H1 (cell line): ENCODE measurements around the gene DDC. TPM values are rescaled to one million over a fixed set of nuclear protein-coding genes. Genes with fewer than 3 reads are reported as not detected.

ENCODE experiments used
- CTCF ChIA-PET: fragments of 300-600 bp; sonication (Branson Sonifier 250); formaldehyde crosslinking; loops from one replicate; lab custom pipeline; 2021; ENCODE audit not compliant: partially characterized antibody; lab: Charles Lee
- POLR2A ChIA-PET: fragments of 300-600 bp; sonication (Branson Sonifier 250); formaldehyde crosslinking; loops from one replicate; lab custom pipeline; 2021; ENCODE audit warnings: inconsistent platforms; ENCODE audit not compliant: partially characterized antibody; lab: Charles Lee
- DNase-seq, 2 experiments: peaks; one replicate each; pipeline versions ENCODE4 v3.0.0 to v3.0.0-alpha.2; 2010 to 2022; ENCODE audit warnings: low spot score in 2 of 2, low read depth in 1 of 2, mixed read lengths in 1 of 2
- FAIRE-seq: peaks from 2 replicates; lab custom pipeline; 2011; peaks lifted over from hg19 to GRCh38; lab: Jason Lieb, UNC
- H2AFZ ChIP-seq: 2 replicates; pipeline ENCODE4 v1.8.1; 2012; ENCODE audit warnings: low read length, inconsistent platforms
- H2AK5ac ChIP-seq: 2 replicates; pipeline ENCODE4 v1.6.1; 2013; ENCODE audit warnings: low read depth, low read length
- H2BK120ac ChIP-seq: replicated peaks from 2 replicates; pipeline ENCODE3; 2013; ENCODE audit warnings: low read depth, low read length, inconsistent platforms
- H2BK12ac ChIP-seq: 2 replicates; pipeline ENCODE4 v1.6.1; 2013; ENCODE audit warnings: low read depth, low read length
- H2BK15ac ChIP-seq: 2 replicates; pipeline ENCODE4 v1.6.1; 2013; ENCODE audit warnings: low read length
- H2BK20ac ChIP-seq: 2 replicates; pipeline ENCODE4 v1.6.1; 2013; ENCODE audit warnings: low read length
- H2BK5ac ChIP-seq: 2 replicates; pipeline ENCODE4 v1.6.1; 2013; ENCODE audit warnings: low read depth, low read length
- H3K14ac ChIP-seq: 2 replicates; pipeline ENCODE4 v1.6.1; 2013; ENCODE audit warnings: inconsistent platforms; ENCODE audit not compliant: insufficient read length
- H3K18ac ChIP-seq: 2 replicates; pipeline ENCODE4 v1.6.1; 2013; ENCODE audit warnings: low read length; ENCODE audit errors: extremely low read depth
- H3K23ac ChIP-seq: 2 replicates; pipeline ENCODE4 v1.6.1; 2013; ENCODE audit warnings: inconsistent platforms; ENCODE audit not compliant: insufficient read length
- H3K23me2 ChIP-seq: 2 replicates; pipeline ENCODE4 v1.6.1; 2013; ENCODE audit warnings: low read depth, low read length
- H3K27ac ChIP-seq: 2 replicates; pipeline ENCODE4 v1.6.1; 2011; ENCODE audit warnings: low read depth, low read length, inconsistent platforms
- H3K27me3 ChIP-seq, 4 experiments: replicated peaks in 1 of 4; 1 replicate in 1 of 4; 2 replicates in 3 of 4; pipeline versions ENCODE4 v1.6.1 to v1.8.1; 2011 to 2013; ENCODE audit warnings: low read length in 3 of 4, mild to moderate bottlenecking in 3 of 4, inconsistent platforms in 2 of 4, mixed read lengths in 2 of 4, moderate library complexity in 1 of 4; ENCODE audit not compliant: control insufficient read depth in 3 of 4, insufficient read depth in 3 of 4; ENCODE audit errors: extremely low read depth in 1 of 4
- H3K36me3 ChIP-seq, 4 experiments: 2 replicates each; pipeline versions ENCODE4 v1.6.1 to v1.8.1; 2011 to 2013; ENCODE audit warnings: mild to moderate bottlenecking in 4 of 4, low read length in 3 of 4, moderate library complexity in 2 of 4, control low read depth in 1 of 4, inconsistent platforms in 1 of 4; ENCODE audit not compliant: insufficient read depth in 4 of 4, control insufficient read depth in 2 of 4
- H3K4ac ChIP-seq: replicated peaks from 2 replicates; pipeline ENCODE3; 2013; ENCODE audit warnings: low read length, low read depth, mixed read lengths, inconsistent platforms; ENCODE audit not compliant: insufficient read length
- H3K4me1 ChIP-seq, 4 experiments: replicated peaks in 1 of 4; 1 replicate in 1 of 4; 2 replicates in 3 of 4; pipeline versions ENCODE4 v1.6.1 to v1.8.1; 2011 to 2013; ENCODE audit warnings: low read length in 3 of 4, inconsistent platforms in 2 of 4, mixed read lengths in 1 of 4; ENCODE audit not compliant: insufficient read depth in 4 of 4, control insufficient read depth in 3 of 4
- H3K4me2 ChIP-seq, 2 experiments: 2 replicates each; pipeline versions ENCODE4 v1.6.1 to v1.8.1; 2011 to 2013; ENCODE audit warnings: low read depth in 2 of 2, low read length in 2 of 2, control low read depth in 1 of 2, inconsistent platforms in 1 of 2, mild to moderate bottlenecking in 1 of 2; ENCODE audit not compliant: insufficient read depth in 1 of 2
- H3K4me3 ChIP-seq, 4 experiments: fragments of 200-600, 300-600 bp in 1 of 4; sonication (generic), shearing (Covaris generic), sonication (Bioruptor Twin) in 1 of 4; 2 replicates each; pipeline versions ENCODE4 v1.5.1 to v1.8.1; 2011 to 2016; ENCODE audit warnings: low read length in 4 of 4, low read depth in 3 of 4, control low read depth in 2 of 4, inconsistent platforms in 2 of 4, mild to moderate bottlenecking in 2 of 4, mixed read lengths in 1 of 4, moderate library complexity in 1 of 4; ENCODE audit not compliant: insufficient read depth in 2 of 4; ENCODE audit errors: extremely low read depth in 1 of 4
- H3K56ac ChIP-seq: replicated peaks from 2 replicates; pipeline ENCODE3; 2013; ENCODE audit warnings: low read depth, mild to moderate bottlenecking, mixed read lengths, low read length, inconsistent platforms; ENCODE audit not compliant: insufficient read length
- H3K79me1 ChIP-seq: 2 replicates; pipeline ENCODE4 v1.6.1; 2013; ENCODE audit warnings: low read depth, low read length, control low read depth
- H3K79me2 ChIP-seq, 2 experiments: 2 replicates each; pipeline versions ENCODE4 v1.6.1 to v1.8.1; 2012 to 2013; ENCODE audit warnings: low read length in 2 of 2, mild to moderate bottlenecking in 2 of 2, inconsistent platforms in 1 of 2; ENCODE audit not compliant: insufficient read depth in 2 of 2, control insufficient read depth in 1 of 2
- H3K9ac ChIP-seq, 4 experiments: replicated peaks in 1 of 4; 1 replicate in 1 of 4; 2 replicates in 3 of 4; pipeline versions ENCODE4 v1.6.1 to v1.8.1; 2011 to 2013; ENCODE audit warnings: low read depth in 3 of 4, low read length in 3 of 4, control low read depth in 2 of 4, mild to moderate bottlenecking in 2 of 4, moderate library complexity in 2 of 4, inconsistent platforms in 1 of 4; ENCODE audit errors: extremely low read depth in 1 of 4
- H3K9me3 ChIP-seq, 2 experiments: 2 replicates each; pipeline versions ENCODE4 v1.6.1 to v1.8.1; 2012 to 2013; ENCODE audit warnings: mild to moderate bottlenecking in 2 of 2, moderate library complexity in 2 of 2, control low read depth in 1 of 2, inconsistent platforms in 1 of 2, low read depth in 1 of 2, low read length in 1 of 2, mixed read lengths in 1 of 2; ENCODE audit not compliant: insufficient read depth in 2 of 2
- H4K20me1 ChIP-seq, 2 experiments: replicated peaks in 1 of 2; 2 replicates each; pipeline versions ENCODE3 to v1.8.1; 2011 to 2013; ENCODE audit warnings: inconsistent platforms in 2 of 2, low read length in 2 of 2, mild to moderate bottlenecking in 1 of 2; ENCODE audit not compliant: insufficient read depth in 2 of 2, control insufficient read depth in 1 of 2
- H4K5ac ChIP-seq: 2 replicates; pipeline ENCODE4 v1.6.1; 2013; ENCODE audit warnings: low read length, low read depth, mixed read lengths, inconsistent platforms; ENCODE audit not compliant: insufficient read length
- H4K8ac ChIP-seq: 2 replicates; pipeline ENCODE4 v1.8.0; 2013; ENCODE audit warnings: mild to moderate bottlenecking, moderate library complexity, low read length, inconsistent platforms; ENCODE audit not compliant: insufficient read depth; ENCODE audit errors: extremely low read depth
- H4K91ac ChIP-seq: replicated peaks from 2 replicates; pipeline ENCODE3; 2013; ENCODE audit warnings: low read length, mixed read lengths, inconsistent platforms; ENCODE audit not compliant: insufficient read length
- ATF2 ChIP-seq: IDR thresholded peaks from 2 replicates; pipeline ENCODE4 v1.6.1; 2012; ENCODE audit warnings: low read length, inconsistent platforms
- CEBPB ChIP-seq: IDR thresholded peaks from 2 replicates; pipeline ENCODE4 v1.6.1; 2012; ENCODE audit warnings: low read depth, low read length
- EZH2 ChIP-seq: fragments of 200-600 bp; sonication (generic); IDR thresholded peaks from 2 replicates; pipeline ENCODE4 v1.7.1; 2012; ENCODE audit warnings: low read depth, mild to moderate bottlenecking, moderate library complexity, low read length, inconsistent platforms; ENCODE audit not compliant: severe bottlenecking
- HDAC6 ChIP-seq: IDR thresholded peaks from one replicate; pipeline ENCODE4 v1.7.1; 2012; ENCODE audit warnings: low read depth, mild to moderate bottlenecking, inconsistent platforms, low read length, moderate library complexity
- PHF8 ChIP-seq: fragments of 200-600 bp; sonication (generic); conservative IDR thresholded peaks from 2 replicates; pipeline ENCODE4 v1.7.1; 2012; ENCODE audit warnings: low read depth, mild to moderate bottlenecking, inconsistent platforms, low read length, moderate library complexity
- RAD21 ChIP-seq, 2 experiments: IDR thresholded peaks in 1 of 2; conservative IDR thresholded peaks in 1 of 2; 2 replicates each; pipeline ENCODE4 v1.6.1; 2011; ENCODE audit warnings: low read depth in 2 of 2, low read length in 2 of 2, improper control_type of control experiment in 1 of 2, inconsistent platforms in 1 of 2, mild to moderate bottlenecking in 1 of 2, moderate library complexity in 1 of 2
- RBBP5 ChIP-seq: IDR thresholded peaks from 2 replicates; pipeline ENCODE4 v1.7.1; 2012; ENCODE audit warnings: low read depth, mild to moderate bottlenecking, inconsistent platforms, low read length, moderate library complexity, borderline replicate concordance
- RFX5 ChIP-seq: IDR thresholded peaks from 2 replicates; pipeline ENCODE4 v1.6.1; 2011; ENCODE audit warnings: low read depth, low read length, improper control_type of control experiment, borderline replicate concordance
- SIN3A ChIP-seq, 2 experiments: IDR thresholded peaks in 1 of 2; conservative IDR thresholded peaks in 1 of 2; 2 replicates each; pipeline ENCODE4 v1.6.1; 2011 to 2012; ENCODE audit warnings: low read length in 2 of 2, improper control_type of control experiment in 1 of 2, low read depth in 1 of 2, mild to moderate bottlenecking in 1 of 2
- WGBS, 2 experiments: shearing (Covaris generic) in 1 of 2; methylation state at CpG; one replicate each; pipeline versions ENCODE4 v1.1.6 to v1.1.7; 2013 to 2015; ENCODE audit warnings: low lambda C conversion rate in 2 of 2, mixed read lengths in 2 of 2, inconsistent platforms in 1 of 2, low coverage in 1 of 2, missing lambda C conversion rate in 1 of 2; ENCODE audit not compliant: insufficient replicate concordance in 2 of 2, insufficient coverage in 1 of 2, insufficient read length in 1 of 2; ENCODE audit errors: extremely low coverage in 1 of 2, missing lambda C conversion rate in 1 of 2; 5-methylcytosine and 5-hydroxymethylcytosine counted together
- polyA plus RNA-seq, 7 experiments: library from polyadenylated mRNA; depleted of rRNA in 3 of 7; stranded (reverse) in 5 of 7; unstranded in 2 of 7; fragments of >200 nt in 5 of 7; fragments of 200-250 nt in 2 of 7; gene quantifications; 1 replicate in 5 of 7; 2 replicates in 1 of 7; 4 replicates in 1 of 7; pipeline versions ENCODE4 v1.2.1 to v1.2.3, GENCODE V29; 2011 to 2013; ENCODE audit warnings: missing spikeins in 2 of 7, mixed read lengths in 2 of 7
- total RNA-seq: library from RNA; stranded (reverse); fragmentation: NEBNext Ultra II Directional; extraction: Animal tissue kit (Norgen Biotek cat#: 25700); gene quantifications from 2 replicates; pipeline ENCODE4 v1.2.1, GENCODE V29; 2021

DDC gene
- total and polyA plus RNA-seq, 2 of the 8 experiments (the other 6 are each of a cell fraction or from before 2014, with no cell fraction given) = 0.05 TPM; not detected in 1

- Histone ChIP-seq H3K4me2 (no peak overlapping the region), H3K27me3 (no peaks in the 10 kb centered on the region), H3K18ac (no peak overlapping the region), H3K23me2 (no peaks in the 10 kb centered on the region), H2BK20ac (no peak overlapping the region), H2AK5ac (no peak overlapping the region), H3K14ac (no peak overlapping the region), H2BK120ac (no peak overlapping the region), H3K23ac (no peak overlapping the region), H2BK5ac (no peak overlapping the region), H4K20me1 (no peaks in the 10 kb centered on the region), H3K79me2 (no peaks in the 10 kb centered on the region), H3K27ac (no peak overlapping the region), H3K4me3 (no peak overlapping the region), H2AFZ (no peak overlapping the region), H4K91ac (no peak overlapping the region), H3K56ac (no peak overlapping the region), H3K79me1 (no peaks in the 10 kb centered on the region), H4K8ac (no peak overlapping the region), H3K36me3 (no peaks in the 10 kb centered on the region), H3K9ac (no peak overlapping the region), H3K4me1 (no peaks in the 10 kb centered on the region), H3K4ac (no peak overlapping the region), H2BK12ac (no peak overlapping the region), H2BK15ac (no peak overlapping the region), H3K9me3 (peaks cover 12 to 15% of the 10 kb centered on the region in 2 experiments), H4K5ac (no peak overlapping the region)
- TF ChIP-seq ATF2 = no peak
- no peak for TF ChIP-seq SIN3A (conservative IDR thresholded peaks at IDR 0.05 in 1 of 2, IDR thresholded peaks at IDR 0.05 in 1 of 2; ENCODE audit: low read depth in 1 of 2, low read length in 2 of 2)
- no peak for TF ChIP-seq RBBP5
- no peak for TF ChIP-seq HDAC6
- TF ChIP-seq EZH2 = no peak
- TF ChIP-seq CEBPB = no peak
- TF ChIP-seq RFX5 = no peak
- no peak for TF ChIP-seq RAD21 (IDR thresholded peaks at IDR 0.05 in 1 of 2, conservative IDR thresholded peaks at IDR 0.05 in 1 of 2; ENCODE audit: low read depth in 2 of 2, low read length in 2 of 2)
- no peak for TF ChIP-seq PHF8
- no peak for DNase-seq
- POLR2A ChIA-PET = no interaction called here
- CTCF ChIA-PET = interaction anchor here (0.8 to 1.6 kb wide), 4 partner anchors 9 to 117 kb away, joined by 3 to 6 read pairs (median 4); no protein-coding TSS in a partner anchor
- 96% methylated on average over 5 of the region's 5 CpGs; no CpG with 5 or more reads in 1 of the 2 experiments for WGBS, 2 experiments
- no peak for FAIRE-seq
Observed at GRCh38 chr7:50584793-50585408, 19.7 kb upstream of the DDC start.
